HCT116 (cell line): ENCODE results near the gene PITPNC1. TPM values are rescaled to one million over a fixed set of nuclear protein-coding genes. Genes with fewer than 3 reads are reported as not detected.

Experiments used
- ATAC-seq: fragments of 200-7000 bp; cut with Tn5 transposase; 2 replicates; pipeline ENCODE4 v1.9.1; 2020; ENCODE audit warnings: mild to moderate bottlenecking, moderate library complexity
- BruUV-seq: library from RNA; stranded (reverse); fragments of 400-500 nt; replicated peaks from 2 replicates; lab custom pipeline; 2021; lab: Mats Ljungman, UMichigan
- CTCF ChIA-PET: fragments of 300-600 bp; sonication (Branson Sonifier 250); formaldehyde crosslinking; loops from one replicate; lab custom pipeline; 2021; ENCODE audit warnings: antibody characterized with exemption; lab: Charles Lee
- POLR2A ChIA-PET: fragments of 300-600, 350-600 bp; sonication (Branson Sonifier 250); formaldehyde crosslinking; loops from one replicate; lab custom pipeline; 2021; ENCODE audit warnings: antibody characterized with exemption; lab: Charles Lee
- RAD21 ChIA-PET, 2 experiments: fragments of 300-600 bp; sonication (Branson Sonifier 250); formaldehyde crosslinking; loops; one replicate each; lab custom pipeline; 2023; ENCODE audit warnings: low total read pairs in 2 of 2; ENCODE audit not compliant: uncharacterized antibody in 2 of 2, unreplicated experiment in 2 of 2, low non-redundant PET in 1 of 2; lab: Charles Lee
- DNase-seq: peaks from one replicate; pipeline ENCODE4 v3.0.0-alpha.2; 2010; ENCODE audit warnings: low read depth, low spot score
- H2AFZ ChIP-seq: fragments of 200-600 bp; shearing (Covaris generic), sonication (generic); 2 replicates; pipeline ENCODE4 v1.6.1; 2017; ENCODE audit warnings: low read depth, mixed run types, mixed read lengths, antibody characterized with exemption, low read length; ENCODE audit not compliant: poor library complexity, severe bottlenecking
- H3K27ac ChIP-seq: 2 replicates; pipeline ENCODE4 v1.5.1; 2012; ENCODE audit warnings: low read depth, low read length
- H3K27me3 ChIP-seq: fragments of 200-600 bp; sonication (generic); 2 replicates; pipeline ENCODE4 v1.6.1; 2016; ENCODE audit warnings: mixed run types, low read length, mixed read lengths; ENCODE audit not compliant: insufficient read depth
- H3K36me3 ChIP-seq, 2 experiments: fragments of 200-500 bp in 1 of 2; fragments of 200-600 bp in 1 of 2; sonication (Bioruptor generic) in 1 of 2; sonication (generic) in 1 of 2; 2 replicates each; pipeline versions ENCODE4 v1.5.1 to v1.6.1; 2014 to 2016; ENCODE audit warnings: low read length in 2 of 2, inconsistent platforms in 1 of 2, mixed read lengths in 1 of 2, mixed run types in 1 of 2; ENCODE audit not compliant: insufficient read depth in 2 of 2, control insufficient read depth in 1 of 2
- H3K4me1 ChIP-seq, 2 experiments: fragments of 200-600 bp in 1 of 2; sonication (generic) in 1 of 2; 2 replicates each; pipeline versions ENCODE4 v1.5.1 to v1.6.1; 2012 to 2017; ENCODE audit warnings: low read length in 2 of 2, inconsistent platforms in 1 of 2, mild to moderate bottlenecking in 1 of 2, mixed read lengths in 1 of 2, mixed run types in 1 of 2, moderate library complexity in 1 of 2; ENCODE audit not compliant: insufficient read depth in 2 of 2, control insufficient read depth in 1 of 2
- H3K4me2 ChIP-seq: fragments of 200-600 bp; sonication (generic); 2 replicates; pipeline ENCODE4 v1.6.1; 2017; ENCODE audit warnings: mixed run types, low read length, mixed read lengths
- H3K4me3 ChIP-seq, 2 experiments: fragments of 200-600 bp in 1 of 2; sonication (generic) in 1 of 2; replicated peaks in 1 of 2; 2 replicates each; pipeline ENCODE4 v1.5.1; 2011 to 2016; ENCODE audit warnings: low read length in 2 of 2, control low read depth in 1 of 2, low read depth in 1 of 2, mild to moderate bottlenecking in 1 of 2, mixed read lengths in 1 of 2, mixed run types in 1 of 2
- H3K79me2 ChIP-seq: fragments of 200-600 bp; sonication (generic); 2 replicates; pipeline ENCODE4 v1.6.1; 2017; ENCODE audit warnings: mild to moderate bottlenecking, mixed run types, low read length, moderate library complexity, mixed read lengths; ENCODE audit not compliant: insufficient read depth
- H3K9ac ChIP-seq: fragments of 200-600 bp; sonication (generic); 2 replicates; pipeline ENCODE4 v1.6.1; 2016; ENCODE audit warnings: low read length, mixed read lengths
- H3K9me2 ChIP-seq: fragments of 200-600 bp; sonication (generic), shearing (Covaris generic); 2 replicates; pipeline ENCODE4 v1.6.1; 2017; ENCODE audit warnings: mixed run types, mild to moderate bottlenecking, moderate library complexity; ENCODE audit not compliant: insufficient read depth
- H3K9me3 ChIP-seq, 2 experiments: fragments of 200-500 bp in 1 of 2; fragments of 200-600 bp in 1 of 2; sonication (Bioruptor generic) in 1 of 2; sonication (generic) in 1 of 2; 2 replicates each; pipeline ENCODE4 v1.6.1; 2014 to 2017; ENCODE audit warnings: low read length in 2 of 2, mixed read lengths in 2 of 2, inconsistent platforms in 1 of 2, low read depth in 1 of 2, mild to moderate bottlenecking in 1 of 2, mixed run types in 1 of 2, moderate library complexity in 1 of 2; ENCODE audit not compliant: control insufficient read depth in 1 of 2, insufficient read depth in 1 of 2
- H4K20me1 ChIP-seq: fragments of 200-600 bp; sonication (generic), shearing (Covaris generic); 2 replicates; pipeline ENCODE4 v1.6.1; 2017; ENCODE audit warnings: mixed run types, mild to moderate bottlenecking, moderate library complexity; ENCODE audit not compliant: insufficient read depth
- CBX3 ChIP-seq: IDR thresholded peaks from 2 replicates; pipeline ENCODE4 v1.6.1; 2012; ENCODE audit warnings: low read depth
- CEBPB ChIP-seq: IDR thresholded peaks from 2 replicates; pipeline ENCODE4 v1.6.1; 2012; ENCODE audit warnings: low read depth
- CTCF ChIP-seq, 3 experiments: fragments of 200-600 bp in 1 of 3; sonication (generic) in 1 of 3; IDR thresholded peaks in 2 of 3; conservative IDR thresholded peaks in 1 of 3; 2 replicates each; pipeline ENCODE4 v1.5.1; 2012 to 2017; ENCODE audit warnings: low read depth in 2 of 3, low read length in 2 of 3, antibody characterized with exemption in 1 of 3, borderline replicate concordance in 1 of 3, control low read depth in 1 of 3, mild to moderate bottlenecking in 1 of 3, mixed read lengths in 1 of 3, mixed run types in 1 of 3, moderate library complexity in 1 of 3; ENCODE audit not compliant: insufficient read depth in 1 of 3
- EGR1 ChIP-seq: IDR thresholded peaks from 2 replicates; pipeline ENCODE4 v1.6.1; 2012; ENCODE audit warnings: low read depth
- ELF1 ChIP-seq: IDR thresholded peaks from 2 replicates; pipeline ENCODE4 v1.6.1; 2012; ENCODE audit warnings: low read depth, borderline replicate concordance
- EZH2 ChIP-seq: fragments of 200-600 bp; sonication (generic); IDR thresholded peaks from 2 replicates; pipeline ENCODE4 v1.6.1; 2017; ENCODE audit warnings: antibody characterized with exemption, mixed run types
- EZH2phosphoT487 ChIP-seq: fragments of 200-600 bp; IDR thresholded peaks from 2 replicates; pipeline ENCODE4 v1.6.1; 2018; ENCODE audit warnings: antibody characterized with exemption, borderline replicate concordance
- FOSL1 ChIP-seq: IDR thresholded peaks from 2 replicates; pipeline ENCODE4 v1.6.1; 2012; ENCODE audit warnings: low read depth
- JUND ChIP-seq: IDR thresholded peaks from 2 replicates; pipeline ENCODE4 v1.6.1; 2012
- POLR2AphosphoS5 ChIP-seq: IDR thresholded peaks from 2 replicates; pipeline ENCODE4 v1.6.1; 2011; ENCODE audit warnings: mild to moderate bottlenecking, low read depth, low read length, moderate library complexity
- RAD21 ChIP-seq: IDR thresholded peaks from 2 replicates; pipeline ENCODE4 v1.6.1; 2012; ENCODE audit warnings: low read depth, mild to moderate bottlenecking
- SRF ChIP-seq: IDR thresholded peaks from 2 replicates; pipeline ENCODE4 v1.6.1; 2012; ENCODE audit warnings: low read depth
- TCF7L2 ChIP-seq: IDR thresholded peaks from 2 replicates; pipeline ENCODE4 v1.7.0; 2011; ENCODE audit warnings: borderline replicate concordance, inconsistent platforms; ENCODE audit not compliant: insufficient read depth, insufficient read length; ENCODE audit errors: extremely low read depth
- YY1 ChIP-seq: IDR thresholded peaks from 2 replicates; pipeline ENCODE4 v1.6.1; 2011; ENCODE audit warnings: low read length, low read depth, moderate library complexity, mild to moderate bottlenecking; ENCODE audit not compliant: insufficient replicate concordance; ENCODE audit errors: extremely low read depth
- ZBTB33 ChIP-seq: IDR thresholded peaks from 2 replicates; pipeline ENCODE4 v1.6.1; 2011; ENCODE audit warnings: mild to moderate bottlenecking, low read length, moderate library complexity; ENCODE audit not compliant: insufficient replicate concordance; ENCODE audit errors: extremely low read depth
- ZFX ChIP-seq: fragments of 450-650 bp; IDR thresholded peaks from 2 replicates; pipeline ENCODE4 v1.6.1; 2017
- ZNF274 ChIP-seq: fragments of 200-500 bp; sonication (Bioruptor generic); IDR thresholded peaks from 2 replicates; pipeline ENCODE4 v1.6.1; 2014; ENCODE audit warnings: mild to moderate bottlenecking, low read depth, low read length, inconsistent platforms
- intact Hi-C: fragments of 100-400 bp; cut with micrococcal nuclease; formaldehyde crosslinking; loops from 2 replicates; pipeline ENCODE4 v1.10.0; 2022
- total RNA-seq: library from RNA; stranded (reverse); gene quantifications from one replicate; pipeline ENCODE4 v1.2.1, GENCODE V29; 2021; ENCODE audit not compliant: unreplicated experiment
- TF ChIP-seq, protein P1 (sequence below): IDR thresholded peaks from 2 replicates; pipeline ENCODE4 v1.6.1; 2012
- TF ChIP-seq, protein P2 (sequence below): IDR thresholded peaks from 2 replicates; pipeline ENCODE4 v1.6.1; 2012

PITPNC1 gene
- total RNA-seq, 1 experiment from 2014 or later, result 41.9 TPM

DNA sequence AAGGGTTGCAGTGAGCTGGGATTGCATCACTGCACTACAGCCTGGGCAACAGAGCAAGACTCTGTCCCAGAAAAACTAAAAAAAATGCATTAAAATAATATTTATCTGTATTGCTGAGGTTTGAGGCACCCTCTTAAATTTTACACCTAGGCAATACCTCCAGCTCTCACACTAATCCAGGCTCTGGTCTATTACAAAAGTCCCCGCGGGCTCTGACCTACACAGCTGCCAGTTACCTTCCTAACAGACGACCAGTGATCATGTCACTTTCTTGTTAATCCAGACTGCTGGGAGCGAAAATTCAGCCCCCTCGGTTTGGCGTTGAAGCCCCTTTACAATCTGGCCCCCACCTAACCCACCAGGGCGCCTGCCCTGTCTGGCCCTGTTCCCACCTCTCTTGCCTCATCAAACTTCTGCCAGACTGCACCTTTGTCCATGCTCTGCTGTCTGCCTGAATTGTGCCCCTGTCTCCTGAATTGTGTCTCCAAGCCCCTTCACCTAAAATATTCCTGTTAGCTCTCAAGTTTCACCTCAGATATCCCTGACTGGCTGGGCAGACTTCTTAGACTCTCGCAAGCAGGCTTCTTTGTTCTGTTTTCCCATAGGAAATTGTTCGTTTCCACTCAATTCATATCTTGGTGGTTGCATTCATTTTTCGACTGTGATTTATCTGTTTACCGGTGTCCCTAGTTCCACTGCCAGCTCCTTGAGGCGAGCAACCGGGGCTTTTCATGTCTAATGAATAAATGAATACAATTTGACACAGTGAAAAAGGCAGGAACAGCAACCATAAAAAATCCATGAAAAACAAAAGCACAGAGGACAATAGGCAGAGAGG, 65.9 kb downstream of the PITPNC1 start:
- DNase-seq (no peak), ATAC-seq (no peak)
- ChIA-PET POLR2A (interaction anchor here (4.1 kb wide), 1 partner anchor 21 kb away, joined by 32 read pairs; no protein-coding TSS in a partner anchor), RAD21 (interaction anchor here in 1 of 2 experiments (2.2 kb wide), 1 partner anchor 21 kb away, joined by 9 read pairs; no protein-coding TSS in a partner anchor), CTCF (interaction anchor here (1.2 kb wide), 1 partner anchor 55 kb away, joined by 5 read pairs; no protein-coding TSS in a partner anchor)
- no peaks in the 10 kb centered on the region for H3K9me2 ChIP-seq
- no peak overlapping the region for H2AFZ ChIP-seq
- H3K79me2 ChIP-seq, result peaks cover 3% of the 10 kb centered on the region; the same call in 1 of the 2 replicates
- H3K4me3 ChIP-seq, result no peak overlapping the region
- no peaks in the 10 kb centered on the region for H4K20me1 ChIP-seq
- no peak overlapping the region for H3K27ac ChIP-seq
- 0 out of 2 replicates have a peak overlapping the region, but pooled peaks have one; percentile 1 for H3K9ac ChIP-seq
- no peaks in the 10 kb centered on the region for H3K9me3 ChIP-seq
- no peak overlapping the region for H3K4me2 ChIP-seq
- BruUV-seq, result no TSS peak
- no peaks in the 10 kb centered on the region for H3K36me3 ChIP-seq
- intact Hi-C loops, result no loop called here
- H3K27me3 ChIP-seq, result no peaks in the 10 kb centered on the region
- peaks cover 13 to 40% of the 10 kb centered on the region in 2 experiments for H3K4me1 ChIP-seq
- TF ChIP-seq POLR2AphosphoS5, result no peak
- no peak for TF ChIP-seq FOSL1
- TF ChIP-seq SRF, result no peak
- TF ChIP-seq CEBPB, result no peak
- TF ChIP-seq CTCF (IDR thresholded peaks at IDR 0.05 in 2 of 3, conservative IDR thresholded peaks at IDR 0.05 in 1 of 3; ENCODE audit: borderline replicate concordance in 1 of 3, insufficient read depth in 1 of 3, low read depth in 2 of 3, low read length in 2 of 3), result no peak
- no peak for TF ChIP-seq JUND
- TF ChIP-seq TCF7L2, result no peak
- no peak for TF ChIP-seq ZNF274
- TF ChIP-seq RAD21, result no peak
- TF ChIP-seq, protein P1, sequence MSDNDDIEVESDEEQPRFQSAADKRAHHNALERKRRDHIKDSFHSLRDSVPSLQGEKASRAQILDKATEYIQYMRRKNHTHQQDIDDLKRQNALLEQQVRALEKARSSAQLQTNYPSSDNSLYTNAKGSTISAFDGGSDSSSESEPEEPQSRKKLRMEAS, result no peak
- no peak for TF ChIP-seq EZH2
- no peak for TF ChIP-seq EGR1
- TF ChIP-seq, protein P2, sequence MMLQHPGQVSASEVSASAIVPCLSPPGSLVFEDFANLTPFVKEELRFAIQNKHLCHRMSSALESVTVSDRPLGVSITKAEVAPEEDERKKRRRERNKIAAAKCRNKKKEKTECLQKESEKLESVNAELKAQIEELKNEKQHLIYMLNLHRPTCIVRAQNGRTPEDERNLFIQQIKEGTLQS, result no peak
- TF ChIP-seq ZFX, result no peak
- TF ChIP-seq CBX3, result no peak
- TF ChIP-seq EZH2phosphoT487, result no peak
- no peak for TF ChIP-seq YY1
- no peak for TF ChIP-seq ELF1
- no peak for TF ChIP-seq ZBTB33
